Fibroblast of mammary gland (primary cell): Measurements from ENCODE around the gene EFNB2.

ENCODE experiments used
- DNase-seq: peaks from one replicate; pipeline ENCODE4 v3.0.0-alpha.2; 2010; ENCODE audit warnings: low read depth
- H3K4me3 ChIP-seq: 2 replicates; pipeline ENCODE4 v1.5.1; 2011; ENCODE audit warnings: low read depth, mild to moderate bottlenecking, low read length, moderate library complexity; ENCODE audit not compliant: control insufficient read depth
- CTCF ChIP-seq: conservative IDR thresholded peaks from 2 replicates; pipeline ENCODE4 v1.5.1; 2011; ENCODE audit warnings: low read depth, low read length, inconsistent platforms; ENCODE audit not compliant: control insufficient read depth, insufficient read depth

Gene EFNB2

GRCh38 chr13:106503272-106503671 is 32.2 kb downstream of the EFNB2 start:
- no peak overlapping the region for H3K4me3 ChIP-seq
- DNase-seq = no peak
- no peak for TF ChIP-seq CTCF

GRCh38 chr13:106500445-106500844 is 35.0 kb downstream of the EFNB2 start:
- no peak for DNase-seq
- TF ChIP-seq CTCF = no peak
- no peak overlapping the region for H3K4me3 ChIP-seq

GRCh38 chr13:106499896-106500295 is 35.6 kb downstream of the EFNB2 start:
- no peak for TF ChIP-seq CTCF
- peak; percentile 26 for DNase-seq
- H3K4me3 ChIP-seq = no peak overlapping the region

- no peak for DNase-seq
- TF ChIP-seq CTCF = no peak
- H3K4me3 ChIP-seq = no peak overlapping the region
These were observed 36.3 kb downstream of the EFNB2 start for GRCh38 chr13:106499113-106499512.

- TF ChIP-seq CTCF = no peak
- no peak for DNase-seq
- no peak overlapping the region for H3K4me3 ChIP-seq
These were observed 36.9 kb downstream of the EFNB2 start for GRCh38 chr13:106498571-106498970.

- no peak for DNase-seq
- TF ChIP-seq CTCF = no peak
- no peak overlapping the region for H3K4me3 ChIP-seq
These were observed 37.3 kb downstream of the EFNB2 start for GRCh38 chr13:106498158-106498557.

- TF ChIP-seq CTCF = no peak
- no peak overlapping the region for H3K4me3 ChIP-seq
- no peak for DNase-seq
These were observed 38.4 kb downstream of the EFNB2 start for GRCh38 chr13:106497079-106497478.
